GM18517 (cell line): ENCODE measurements around the gene QRFPR.
"Not testable (repeated sequence)": the region's sequence is repeated elsewhere in the genome, so short reads cannot be mapped to it uniquely, and the experiment has no call there.

Experiments used
- ATAC-seq: cut with Tn5 transposase; IDR thresholded peaks from one replicate; pipeline ENCODE4 v1.9.1; 2021; ENCODE audit warnings: mild to moderate bottlenecking, moderate library complexity; ENCODE audit not compliant: unreplicated experiment

The QRFPR gene

GRCh38 chr4:121380776-121381462 lies at the start of gene QRFPR:
Gene QRFPR, minus strand, starts transcription at chr4:121381018. Its CDS starts 371 bp downstream, at chr4:121380647.
- no peak for ATAC-seq

- ATAC-seq: no peak
Measured at GRCh38 chr4:121428721-121429120, 47.9 kb upstream of the QRFPR start.

DNA sequence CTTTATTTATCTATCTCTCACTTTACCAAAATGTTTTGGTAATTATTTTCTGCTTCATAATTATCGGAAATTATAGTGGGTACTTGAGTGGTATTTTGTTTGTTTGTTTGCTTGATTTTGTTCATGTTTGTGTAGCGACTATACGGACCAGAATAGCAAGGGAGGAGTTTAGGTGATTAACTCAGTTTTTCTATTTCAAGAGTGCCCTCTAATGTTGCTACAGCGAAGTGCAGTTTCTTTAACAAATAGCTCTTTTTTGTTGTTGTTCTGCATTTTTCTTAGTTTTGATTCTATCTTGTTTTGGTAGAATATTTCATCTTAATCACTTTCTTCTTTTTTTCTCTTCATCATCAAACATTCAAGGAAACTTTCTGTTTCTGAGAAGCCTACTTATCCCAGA lies 40.8 kb upstream of the QRFPR start:
- no peak for ATAC-seq

DNA sequence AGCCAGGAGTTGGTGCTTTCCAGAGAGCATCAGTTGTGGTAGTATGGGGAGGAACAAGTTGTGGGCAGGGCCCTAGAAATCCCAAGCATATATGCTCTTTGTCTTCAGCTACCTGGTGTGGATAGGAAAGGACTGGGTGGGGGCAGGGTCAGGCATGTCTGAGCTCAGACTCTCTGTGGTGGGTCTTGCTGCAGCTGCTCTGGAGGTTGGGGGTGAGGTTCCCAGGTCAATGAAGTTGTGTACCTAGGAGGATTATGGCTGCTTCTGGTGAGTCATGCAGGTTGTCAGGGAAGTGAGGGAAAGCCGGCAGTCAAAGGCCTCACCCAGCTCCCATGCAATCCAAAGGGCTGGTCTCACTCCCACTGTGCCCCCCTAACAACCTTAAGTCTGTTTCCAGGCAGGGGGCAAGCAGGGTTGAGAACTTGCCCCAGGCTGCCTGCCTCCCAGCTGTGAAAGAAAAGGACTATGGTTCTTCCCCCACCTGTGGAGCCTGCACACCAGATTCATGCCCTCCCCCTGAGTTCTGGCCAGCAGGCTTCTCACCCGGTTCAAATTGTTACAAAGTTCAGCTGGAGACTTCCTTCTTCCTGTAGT lies 30.4 kb upstream of the QRFPR start:
- no peak for ATAC-seq

DNA sequence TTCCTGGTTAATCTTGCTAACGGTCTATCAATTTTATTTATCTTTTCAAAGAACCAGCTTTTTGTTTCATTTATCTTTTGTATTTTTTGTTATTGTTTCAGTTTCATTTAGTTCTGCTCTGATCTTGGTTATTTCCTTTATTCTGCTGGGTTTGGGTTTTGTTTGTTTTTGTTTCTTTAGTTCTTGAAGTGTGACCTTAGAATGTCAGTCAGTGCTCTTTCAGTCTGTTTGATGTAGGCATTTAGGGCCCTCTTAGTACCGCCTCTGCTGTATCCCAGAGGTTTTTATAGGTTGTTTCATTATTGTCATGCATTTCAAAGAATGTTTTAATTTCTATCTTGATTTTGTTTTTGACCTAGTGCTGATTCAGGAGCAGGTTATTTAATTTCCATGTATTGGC lies 27.7 kb upstream of the QRFPR start:
- not testable (repeated sequence) for ATAC-seq

GRCh38 chr4:121400632-121401031 lies 19.8 kb upstream of the QRFPR start:
- no peak for ATAC-seq

DNA sequence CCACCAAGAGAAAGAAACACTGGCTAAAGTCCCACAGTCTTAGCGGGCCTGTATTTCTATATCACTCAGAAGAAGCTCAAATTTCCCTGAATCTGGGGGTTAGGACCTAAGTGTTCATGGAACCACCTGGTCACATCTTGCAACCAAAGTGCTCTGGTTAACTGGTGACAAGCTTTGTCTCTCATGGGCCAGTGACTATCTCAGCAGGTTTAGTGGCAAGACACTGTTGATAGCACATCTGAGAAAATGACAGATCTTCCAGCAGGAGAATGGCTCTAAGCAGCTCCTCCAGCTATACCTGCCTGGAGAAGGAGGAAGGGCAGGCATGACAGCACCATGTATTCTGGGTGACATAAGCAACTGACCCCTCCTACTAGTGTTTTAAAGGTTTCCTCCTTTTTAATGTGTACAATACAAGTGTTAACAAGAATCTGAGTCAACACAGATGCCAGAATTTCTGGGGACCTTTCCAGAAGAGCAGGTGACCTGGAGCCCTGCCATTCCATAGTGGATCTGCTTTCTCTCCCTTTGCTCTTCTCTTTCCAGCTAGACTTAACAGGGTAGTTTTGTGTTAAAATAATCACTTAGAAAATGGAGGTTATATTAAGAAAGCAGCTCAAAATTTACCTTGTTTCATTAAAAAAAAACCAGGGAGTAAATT lies 17.3 kb upstream of the QRFPR start:
- no peak for ATAC-seq

- ATAC-seq: no peak
Measured at GRCh38 chr4:121397434-121397833, 16.6 kb upstream of the QRFPR start.

- ATAC-seq: no peak
Measured at GRCh38 chr4:121392426-121393086, 11.7 kb upstream of the QRFPR start.

DNA sequence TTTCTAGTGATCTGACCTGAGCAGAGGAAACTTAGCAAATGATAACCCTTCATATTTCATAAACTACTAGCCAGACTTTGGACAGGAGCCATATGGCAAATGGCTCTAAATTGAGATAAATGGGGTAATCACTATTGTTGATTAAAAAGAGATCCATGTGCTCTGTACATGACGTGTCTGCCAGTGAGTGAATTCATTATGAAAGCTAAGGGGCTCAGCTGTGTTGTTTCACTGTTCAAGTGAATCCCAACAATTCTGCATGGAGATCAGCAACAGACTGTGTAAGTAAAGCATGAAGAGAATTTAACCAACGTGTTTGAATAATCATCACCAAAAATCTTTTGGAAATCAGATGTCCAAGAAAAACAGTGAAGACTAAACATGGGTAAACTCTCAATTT lies 9.5 kb upstream of the QRFPR start:
- no peak for ATAC-seq

- ATAC-seq: no peak
Measured at GRCh38 chr4:121379276-121379675, 1.5 kb downstream of the QRFPR start.

GRCh38 chr4:121377076-121377475 lies 3.7 kb downstream of the QRFPR start:
- ATAC-seq: no peak

DNA sequence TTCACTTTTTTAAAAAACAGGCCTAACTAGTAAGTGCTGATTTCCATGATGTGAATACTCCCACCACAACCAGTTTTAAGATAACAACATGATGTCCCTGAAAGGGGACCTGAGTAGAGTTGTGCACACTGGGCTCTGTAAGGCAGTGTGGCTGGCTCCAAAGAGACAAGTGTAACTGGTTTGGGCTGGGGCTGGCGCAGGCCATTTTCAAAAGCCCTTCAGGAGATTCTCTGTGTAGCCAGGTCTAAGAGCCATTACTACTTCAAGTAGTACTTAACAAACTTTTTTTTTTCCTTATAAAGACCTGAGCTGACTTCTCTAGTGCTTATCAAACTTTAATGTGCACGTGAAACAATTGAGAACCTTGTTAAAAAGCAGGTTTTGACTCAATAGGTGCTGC lies 4.3 kb downstream of the QRFPR start:
- no peak for ATAC-seq

- no peak for ATAC-seq
Measured at GRCh38 chr4:121376097-121376496, 4.7 kb downstream of the QRFPR start.

DNA sequence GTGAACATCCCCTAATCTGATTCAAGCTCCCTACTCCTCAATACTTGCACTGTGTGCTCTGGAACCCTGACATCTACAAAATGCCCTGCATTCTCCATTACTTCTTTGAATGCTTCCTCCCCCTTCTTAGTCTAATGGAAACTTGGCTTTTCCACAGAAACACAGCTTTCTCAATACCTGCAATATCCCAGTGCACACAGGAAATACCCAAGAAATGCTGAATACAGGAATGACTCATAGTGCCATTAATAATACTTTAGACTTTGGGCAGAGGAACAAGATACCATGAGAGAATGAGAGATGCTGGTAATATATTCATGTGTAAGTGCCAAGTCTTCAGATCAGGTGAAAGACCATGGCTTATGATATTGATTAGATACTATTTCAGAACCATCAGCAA lies 5.6 kb downstream of the QRFPR start:
- no peak for ATAC-seq

- no peak for ATAC-seq
Measured at GRCh38 chr4:121373841-121374240, 7.0 kb downstream of the QRFPR start.

GRCh38 chr4:121370729-121371325 lies 10.0 kb downstream of the QRFPR start:
- ATAC-seq: no peak

DNA sequence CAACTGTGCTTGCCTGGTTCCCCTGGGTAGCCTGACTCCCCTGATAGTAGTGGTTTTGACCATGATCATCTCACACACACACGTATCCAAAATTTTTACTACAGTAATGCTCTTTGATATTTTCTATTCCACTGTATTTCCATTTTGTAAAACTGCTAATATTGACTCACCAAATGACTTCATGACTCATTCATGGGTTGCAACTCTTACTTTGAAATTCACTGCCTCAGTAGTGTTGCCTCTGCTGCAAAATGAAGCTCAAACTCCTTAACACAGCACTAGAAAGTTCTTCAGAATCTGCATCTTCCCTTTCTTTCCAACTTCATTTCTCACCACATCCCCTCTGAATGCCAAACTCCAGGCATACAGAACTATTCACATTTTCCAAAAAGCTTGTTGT lies 20.3 kb downstream of the QRFPR start:
- no peak for ATAC-seq

DNA sequence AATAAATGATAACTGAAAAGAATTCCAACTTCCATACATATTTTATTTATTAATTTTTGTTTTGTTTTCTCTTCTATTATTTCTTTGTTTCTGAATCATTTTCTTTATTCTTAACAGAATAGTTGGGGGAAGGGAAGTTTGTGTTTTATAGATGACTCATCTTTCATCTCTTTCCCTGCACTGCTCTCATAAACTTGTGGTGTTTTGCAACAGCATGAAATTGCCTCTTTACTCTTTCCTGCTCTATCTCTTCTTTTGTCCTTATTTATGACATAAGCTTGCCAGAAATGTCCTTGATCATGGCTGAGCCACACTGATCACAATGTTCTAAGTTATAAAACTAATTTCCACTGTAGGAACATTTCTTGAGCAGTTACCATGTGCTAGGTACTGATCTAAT lies 22.3 kb downstream of the QRFPR start:
- no peak for ATAC-seq

DNA sequence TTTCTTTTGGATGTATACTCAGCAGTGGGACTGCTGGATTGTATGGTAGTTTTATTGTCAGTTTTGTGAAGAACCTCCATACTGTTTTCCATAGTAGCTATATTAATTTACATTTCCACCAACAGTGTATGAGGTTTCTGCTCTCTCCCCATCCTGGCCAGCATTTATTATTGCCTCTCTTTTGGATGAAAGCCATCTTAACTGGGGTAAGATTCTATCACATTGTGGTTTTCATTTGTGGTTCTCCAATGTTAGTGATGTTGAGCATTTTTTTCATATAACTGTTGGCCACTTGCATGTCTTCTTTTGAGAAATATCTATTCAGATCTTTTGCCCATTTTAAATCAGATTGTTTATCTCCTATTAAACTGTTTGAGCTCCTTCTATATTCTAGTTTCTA lies 27.6 kb downstream of the QRFPR start:
- ATAC-seq: no peak

DNA sequence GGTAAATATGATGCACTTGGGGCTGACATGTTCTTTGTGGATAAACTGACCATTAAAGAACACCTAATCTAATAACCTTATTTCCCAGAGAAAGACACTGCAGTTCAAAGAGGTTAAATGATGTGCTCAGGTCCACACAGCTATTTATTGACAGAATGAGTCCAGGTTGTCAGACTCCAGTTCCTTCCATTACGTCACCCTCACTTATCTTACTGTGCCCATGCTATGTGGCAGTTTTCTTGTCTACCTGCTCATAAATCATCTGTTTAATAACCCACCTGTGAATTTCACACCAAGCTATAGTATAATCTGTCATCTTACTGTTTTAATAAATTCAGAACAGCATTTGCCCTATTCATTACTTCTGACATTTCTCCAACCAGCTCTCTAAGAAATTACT lies 36.7 kb downstream of the QRFPR start:
- no peak for ATAC-seq
